Measurements from ENCODE around the gene FAM3D. TPM values are rescaled to one million over a fixed set of nuclear protein-coding genes. Genes with fewer than 3 reads are reported as not detected.

Gene FAM3D
- total RNA-seq, 2 experiments from 2014 or later: not detected

- Mint-ChIP-seq H3K4me1 (no peaks in the 10 kb centered on the region), H3K27me3 (peaks cover 8% of the 10 kb centered on the region), H3K27ac (no peak overlapping the region), H3K9me3 (no peaks in the 10 kb centered on the region), H3K36me3 (no peaks in the 10 kb centered on the region), H3K4me3 (no peak overlapping the region)
- no peak for DNase-seq
Measured at GRCh38 chr3:58651276-58651675, 15.3 kb downstream of the FAM3D start.

GRCh38 chr3:58647381-58648141 is 19.0 kb downstream of the FAM3D start:
- DNase-seq: no peak
- Mint-ChIP-seq H3K4me1 (no peaks in the 10 kb centered on the region), H3K36me3 (no peaks in the 10 kb centered on the region), H3K9me3 (no peaks in the 10 kb centered on the region), H3K27me3 (peaks cover 2% of the 10 kb centered on the region), H3K4me3 (no peak overlapping the region), H3K27ac (no peak overlapping the region)

GRCh38 chr3:58646503-58646902 is 20.1 kb downstream of the FAM3D start:
- no peaks in the 10 kb centered on the region for H3K27me3 Mint-ChIP-seq
- no peaks in the 10 kb centered on the region for H3K4me1 Mint-ChIP-seq
- no peak overlapping the region for H3K4me3 Mint-ChIP-seq
- H3K27ac Mint-ChIP-seq: no peak overlapping the region
- no peaks in the 10 kb centered on the region for H3K9me3 Mint-ChIP-seq
- DNase-seq: no peak
- no peaks in the 10 kb centered on the region for H3K36me3 Mint-ChIP-seq

- H3K4me1 Mint-ChIP-seq: peaks cover under 1% of the 10 kb centered on the region
- no peak overlapping the region for H3K4me3 Mint-ChIP-seq
- H3K27ac Mint-ChIP-seq: no peak overlapping the region
- no peaks in the 10 kb centered on the region for H3K9me3 Mint-ChIP-seq
- H3K27me3 Mint-ChIP-seq: no peaks in the 10 kb centered on the region
- no peak for DNase-seq
- H3K36me3 Mint-ChIP-seq: no peaks in the 10 kb centered on the region
Measured at GRCh38 chr3:58645726-58646125, 20.8 kb downstream of the FAM3D start.

- Mint-ChIP-seq H3K27ac (no peak overlapping the region), H3K4me3 (no peak overlapping the region), H3K36me3 (no peaks in the 10 kb centered on the region), H3K4me1 (peaks cover 2% of the 10 kb centered on the region), H3K27me3 (no peaks in the 10 kb centered on the region), H3K9me3 (no peaks in the 10 kb centered on the region)
- DNase-seq: no peak
Measured at GRCh38 chr3:58642846-58643245, 23.7 kb downstream of the FAM3D start.

- H3K27me3 Mint-ChIP-seq: no peaks in the 10 kb centered on the region
- H3K36me3 Mint-ChIP-seq: no peaks in the 10 kb centered on the region
- no peak overlapping the region for H3K27ac Mint-ChIP-seq
Measured at GRCh38 chr3:58640700-58641372, 25.7 kb downstream of the FAM3D start.

GRCh38 chr3:58639842-58640241 is 26.7 kb downstream of the FAM3D start:
- no peak overlapping the region for H3K4me3 Mint-ChIP-seq
- no peak overlapping the region for H3K27ac Mint-ChIP-seq
- H3K9me3 Mint-ChIP-seq: no peaks in the 10 kb centered on the region
- no peak for DNase-seq
- H3K27me3 Mint-ChIP-seq: no peaks in the 10 kb centered on the region
- no peaks in the 10 kb centered on the region for H3K36me3 Mint-ChIP-seq
- peaks cover 2% of the 10 kb centered on the region for H3K4me1 Mint-ChIP-seq

More at GRCh38 chr3:58640700-58641372, 25.7 kb downstream of the FAM3D start:
- DNase-seq: peak; percentile 57
- H3K9me3 Mint-ChIP-seq: no peaks in the 10 kb centered on the region
- H3K4me1 Mint-ChIP-seq: peaks cover 2% of the 10 kb centered on the region
- no peak overlapping the region for H3K4me3 Mint-ChIP-seq

- no peaks in the 10 kb centered on the region for H3K9me3 Mint-ChIP-seq
- H3K36me3 Mint-ChIP-seq: no peaks in the 10 kb centered on the region
- no peak overlapping the region for H3K27ac Mint-ChIP-seq
- peaks cover 2% of the 10 kb centered on the region for H3K4me1 Mint-ChIP-seq
- no peak overlapping the region for H3K4me3 Mint-ChIP-seq
- no peak for DNase-seq
- H3K27me3 Mint-ChIP-seq: no peaks in the 10 kb centered on the region
Measured at GRCh38 chr3:58639001-58639400, 27.6 kb downstream of the FAM3D start.

- peaks cover 2% of the 10 kb centered on the region for H3K4me1 Mint-ChIP-seq
- H3K4me3 Mint-ChIP-seq: no peak overlapping the region
- no peaks in the 10 kb centered on the region for H3K9me3 Mint-ChIP-seq
- DNase-seq: no peak
- H3K27me3 Mint-ChIP-seq: no peaks in the 10 kb centered on the region
- H3K27ac Mint-ChIP-seq: no peak overlapping the region
- no peaks in the 10 kb centered on the region for H3K36me3 Mint-ChIP-seq
Measured at GRCh38 chr3:58638591-58638990, 28.0 kb downstream of the FAM3D start.

- Mint-ChIP-seq H3K27ac (no peak overlapping the region), H3K27me3 (no peaks in the 10 kb centered on the region), H3K4me3 (no peak overlapping the region), H3K4me1 (peaks cover 2% of the 10 kb centered on the region), H3K36me3 (no peaks in the 10 kb centered on the region), H3K9me3 (no peaks in the 10 kb centered on the region)
- no peak for DNase-seq
Measured at GRCh38 chr3:58637509-58637908, 29.1 kb downstream of the FAM3D start.

GRCh38 chr3:58635371-58636285 is 30.9 kb downstream of the FAM3D start:
- H3K9me3 Mint-ChIP-seq: no peaks in the 10 kb centered on the region
- H3K36me3 Mint-ChIP-seq: no peaks in the 10 kb centered on the region
- no peaks in the 10 kb centered on the region for H3K27me3 Mint-ChIP-seq

GRCh38 chr3:58633157-58633865 is 33.3 kb downstream of the FAM3D start:
- no peak overlapping the region for H3K4me3 Mint-ChIP-seq
- no peaks in the 10 kb centered on the region for H3K27me3 Mint-ChIP-seq
- no peak overlapping the region for H3K27ac Mint-ChIP-seq
- no peaks in the 10 kb centered on the region for H3K36me3 Mint-ChIP-seq
- DNase-seq: no peak
- no peaks in the 10 kb centered on the region for H3K4me1 Mint-ChIP-seq
- no peaks in the 10 kb centered on the region for H3K9me3 Mint-ChIP-seq

More at GRCh38 chr3:58635371-58636285, 30.9 kb downstream of the FAM3D start:
- DNase-seq: no peak
- no peak overlapping the region for H3K27ac Mint-ChIP-seq
- no peaks in the 10 kb centered on the region for H3K4me1 Mint-ChIP-seq
- no peak overlapping the region for H3K4me3 Mint-ChIP-seq

- H3K27ac Mint-ChIP-seq: no peak overlapping the region
- H3K27me3 Mint-ChIP-seq: no peaks in the 10 kb centered on the region
- H3K4me3 Mint-ChIP-seq: no peak overlapping the region
- no peaks in the 10 kb centered on the region for H3K36me3 Mint-ChIP-seq
- H3K9me3 Mint-ChIP-seq: no peaks in the 10 kb centered on the region
- no peak for DNase-seq
- H3K4me1 Mint-ChIP-seq: no peaks in the 10 kb centered on the region
Measured at GRCh38 chr3:58631742-58632141, 34.8 kb downstream of the FAM3D start.

GRCh38 chr3:58630710-58631092 is 35.9 kb downstream of the FAM3D start:
- DNase-seq: no peak
- Mint-ChIP-seq H3K27me3 (no peaks in the 10 kb centered on the region), H3K27ac (no peak overlapping the region)

More at GRCh38 chr3:58630710-58631092, 35.9 kb downstream of the FAM3D start:
- H3K36me3 Mint-ChIP-seq: no peaks in the 10 kb centered on the region
- no peak overlapping the region for H3K4me3 Mint-ChIP-seq
- H3K4me1 Mint-ChIP-seq: no peaks in the 10 kb centered on the region
- no peaks in the 10 kb centered on the region for H3K9me3 Mint-ChIP-seq

Data from activated naive CD8-positive, alpha-beta T cell treated with anti-CD3 and anti-CD28 coated beads for 36 hours (primary cell).